Sigmoid colon (tissue), 4 donors: ENCODE measurements around the gene FUS.
"Not testable (repeated sequence)": the region's sequence is repeated elsewhere in the genome, so short reads cannot be mapped to it uniquely, and the experiment has no call there.

ENCODE experiments used
- EP300 ChIP-seq, 4 donors: sonication (generic); formaldehyde crosslinking; IDR thresholded peaks; one replicate each; pipeline ENCODE4 v1.6.1; 2017; ENCODE audit warnings: antibody characterized with exemption in 4 of 4
- POLR2A ChIP-seq, 2 donors: fragments of 450-650 bp; IDR thresholded peaks; one replicate each; pipeline ENCODE4 v1.6.1; 2016; ENCODE audit warnings: antibody characterized with exemption in 2 of 2, mild to moderate bottlenecking in 2 of 2, moderate library complexity in 2 of 2
- POLR2AphosphoS5 ChIP-seq, 4 donors: sonication (generic); formaldehyde crosslinking; IDR thresholded peaks; one replicate each; pipeline ENCODE4 v1.6.1; 2017; ENCODE audit warnings: antibody characterized with exemption in 4 of 4
- TF ChIP-seq, protein P1 (sequence below), 4 experiments: fragments of 450-650 bp in 3 of 4; fragments of 200-600 bp in 1 of 4; IDR thresholded peaks; one replicate each; pipeline ENCODE4 v1.5.1; 2016 to 2019; ENCODE audit warnings: antibody characterized with exemption in 4 of 4, mild to moderate bottlenecking in 3 of 4, moderate library complexity in 2 of 4

DNA sequence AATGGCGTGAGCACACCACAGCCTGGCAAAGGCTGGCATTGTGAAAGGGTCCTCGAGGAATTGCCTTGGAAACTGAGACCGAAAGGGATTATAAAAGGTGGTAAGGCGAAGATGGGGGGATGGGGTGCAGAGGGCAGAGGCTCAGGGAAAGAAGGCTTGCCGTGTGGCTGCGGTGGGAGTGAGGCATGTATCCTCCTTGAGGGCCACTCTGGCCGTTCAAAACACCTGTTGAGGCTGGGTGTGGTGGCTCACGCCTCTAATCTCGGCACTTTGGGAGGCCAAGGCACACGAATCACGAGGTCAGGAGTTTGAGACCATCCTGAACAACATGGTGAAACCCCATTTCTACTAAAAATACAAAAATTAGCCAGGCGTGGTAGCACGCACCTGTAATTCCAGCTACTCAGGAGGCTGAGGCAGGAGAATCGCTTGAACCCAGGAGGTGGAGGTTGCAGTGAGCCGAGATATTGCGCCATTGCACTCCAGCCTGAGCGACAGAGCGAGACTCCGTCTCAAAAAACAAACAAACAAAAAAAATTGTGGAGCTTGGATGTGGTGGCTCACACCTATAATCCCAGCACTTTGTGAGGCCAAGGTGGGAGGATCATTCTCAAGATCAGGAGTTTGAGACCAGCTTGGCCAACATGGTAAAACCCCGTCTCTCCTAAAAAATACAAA, 43.0 kb upstream of the FUS start:
- not testable (repeated sequence) for TF ChIP-seq POLR2AphosphoS5, EP300, POLR2A (IDR thresholded peaks at IDR 0.05)
- TF ChIP-seq, protein P1, sequence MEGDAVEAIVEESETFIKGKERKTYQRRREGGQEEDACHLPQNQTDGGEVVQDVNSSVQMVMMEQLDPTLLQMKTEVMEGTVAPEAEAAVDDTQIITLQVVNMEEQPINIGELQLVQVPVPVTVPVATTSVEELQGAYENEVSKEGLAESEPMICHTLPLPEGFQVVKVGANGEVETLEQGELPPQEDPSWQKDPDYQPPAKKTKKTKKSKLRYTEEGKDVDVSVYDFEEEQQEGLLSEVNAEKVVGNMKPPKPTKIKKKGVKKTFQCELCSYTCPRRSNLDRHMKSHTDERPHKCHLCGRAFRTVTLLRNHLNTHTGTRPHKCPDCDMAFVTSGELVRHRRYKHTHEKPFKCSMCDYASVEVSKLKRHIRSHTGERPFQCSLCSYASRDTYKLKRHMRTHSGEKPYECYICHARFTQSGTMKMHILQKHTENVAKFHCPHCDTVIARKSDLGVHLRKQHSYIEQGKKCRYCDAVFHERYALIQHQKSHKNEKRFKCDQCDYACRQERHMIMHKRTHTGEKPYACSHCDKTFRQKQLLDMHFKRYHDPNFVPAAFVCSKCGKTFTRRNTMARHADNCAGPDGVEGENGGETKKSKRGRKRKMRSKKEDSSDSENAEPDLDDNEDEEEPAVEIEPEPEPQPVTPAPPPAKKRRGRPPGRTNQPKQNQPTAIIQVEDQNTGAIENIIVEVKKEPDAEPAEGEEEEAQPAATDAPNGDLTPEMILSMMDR (IDR thresholded peaks at IDR 0.05), result not testable (repeated sequence)
